OCI-LY3 (cell line): ENCODE data around the gene CD63.

Source experiments
- EZH2phosphoT487 ChIP-seq: fragments of 200-600 bp; shearing (Covaris generic); IDR thresholded peaks from 2 replicates; pipeline ENCODE4 v1.6.1; 2018; ENCODE audit warnings: antibody characterized with exemption, mixed run types, low read depth
- TF ChIP-seq, protein P1 (sequence below): fragments of 200-600, 300-600 bp; sonication (generic); IDR thresholded peaks from 2 replicates; pipeline ENCODE4 v1.5.1; 2014; ENCODE audit warnings: antibody characterized with exemption, low read length, low read depth

DNA sequence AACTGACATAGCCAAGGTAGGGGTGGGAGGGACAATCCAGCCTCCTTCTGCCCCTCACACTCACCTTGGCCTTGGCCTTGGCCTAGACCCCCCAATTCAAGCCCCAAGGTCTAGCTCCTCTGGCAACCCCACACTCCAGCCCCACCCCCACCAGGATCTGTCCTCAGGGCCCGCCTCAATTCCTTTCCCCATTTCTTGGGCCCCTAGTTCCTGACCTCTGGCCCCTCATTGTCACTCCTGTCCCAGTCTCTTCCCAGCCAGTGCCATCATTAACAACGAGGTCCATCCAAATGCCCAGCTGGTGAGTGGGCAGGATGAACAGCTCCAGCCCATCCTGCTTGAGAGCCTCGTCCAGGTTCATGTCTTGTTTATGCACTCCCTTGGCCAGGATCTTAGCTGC is 7.3 kb upstream of the CD63 start:
- TF ChIP-seq, protein P1, sequence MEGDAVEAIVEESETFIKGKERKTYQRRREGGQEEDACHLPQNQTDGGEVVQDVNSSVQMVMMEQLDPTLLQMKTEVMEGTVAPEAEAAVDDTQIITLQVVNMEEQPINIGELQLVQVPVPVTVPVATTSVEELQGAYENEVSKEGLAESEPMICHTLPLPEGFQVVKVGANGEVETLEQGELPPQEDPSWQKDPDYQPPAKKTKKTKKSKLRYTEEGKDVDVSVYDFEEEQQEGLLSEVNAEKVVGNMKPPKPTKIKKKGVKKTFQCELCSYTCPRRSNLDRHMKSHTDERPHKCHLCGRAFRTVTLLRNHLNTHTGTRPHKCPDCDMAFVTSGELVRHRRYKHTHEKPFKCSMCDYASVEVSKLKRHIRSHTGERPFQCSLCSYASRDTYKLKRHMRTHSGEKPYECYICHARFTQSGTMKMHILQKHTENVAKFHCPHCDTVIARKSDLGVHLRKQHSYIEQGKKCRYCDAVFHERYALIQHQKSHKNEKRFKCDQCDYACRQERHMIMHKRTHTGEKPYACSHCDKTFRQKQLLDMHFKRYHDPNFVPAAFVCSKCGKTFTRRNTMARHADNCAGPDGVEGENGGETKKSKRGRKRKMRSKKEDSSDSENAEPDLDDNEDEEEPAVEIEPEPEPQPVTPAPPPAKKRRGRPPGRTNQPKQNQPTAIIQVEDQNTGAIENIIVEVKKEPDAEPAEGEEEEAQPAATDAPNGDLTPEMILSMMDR, result no peak
- no peak for TF ChIP-seq EZH2phosphoT487
